GM12892 (cell line): ENCODE data around the gene ASGR2.

ENCODE experiments used
- POLR2A ChIP-seq: IDR thresholded peaks from 2 replicates; pipeline ENCODE4 v1.6.1; 2011; ENCODE audit warnings: low read depth, low read length, control low read depth
- POLR2AphosphoS5 ChIP-seq: IDR thresholded peaks from 2 replicates; pipeline ENCODE4 v1.6.1; 2011; ENCODE audit warnings: low read depth, low read length, control low read depth
- TAF1 ChIP-seq: IDR thresholded peaks from 2 replicates; pipeline ENCODE4 v1.6.1; 2011; ENCODE audit warnings: low read depth, mild to moderate bottlenecking, control low read depth, low read length, borderline replicate concordance

DNA sequence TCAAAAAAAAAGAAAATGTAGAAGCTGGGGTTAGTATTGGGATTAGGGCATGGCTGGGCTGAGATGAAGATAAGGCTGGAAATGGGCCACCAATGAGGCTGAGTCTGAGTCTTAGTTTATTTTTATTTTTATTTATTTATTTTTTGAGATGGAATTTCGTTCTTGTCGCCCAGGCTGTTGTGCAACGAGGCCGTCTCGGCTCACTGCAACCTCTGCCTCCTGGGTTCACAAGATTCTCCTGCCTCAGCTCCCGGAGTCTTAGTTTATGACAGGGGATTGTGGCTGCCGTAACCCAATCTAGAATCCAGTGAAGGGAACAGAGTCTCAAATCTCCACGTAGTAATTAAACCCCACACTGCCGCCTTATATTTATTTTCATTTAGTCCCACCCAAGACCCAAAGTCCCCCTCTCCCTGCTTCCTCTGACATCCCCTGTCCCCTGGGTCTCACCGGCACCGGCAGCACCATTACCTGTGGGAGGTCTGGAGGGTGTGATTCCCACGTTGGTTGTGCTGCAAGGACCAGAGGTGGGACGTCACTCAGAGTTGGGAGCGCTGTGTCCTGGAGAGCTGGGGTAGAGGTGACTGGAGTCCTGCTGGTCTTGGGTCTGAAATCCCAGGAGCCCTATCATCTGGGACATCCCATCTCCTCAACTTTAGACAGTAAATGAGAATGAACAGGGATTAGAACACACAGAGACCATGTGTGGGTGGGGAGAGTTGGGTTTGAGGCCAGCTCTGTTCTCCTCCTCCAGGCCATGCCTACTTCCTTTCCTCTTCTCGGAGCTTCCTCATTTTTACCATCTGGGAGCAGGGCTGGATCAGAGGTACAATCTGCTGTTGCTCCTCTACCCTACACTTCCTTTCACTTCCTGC lies 34.8 kb downstream of the ASGR2 start, which contains the start of gene CLEC10A:
- TF ChIP-seq POLR2AphosphoS5 (no peak), POLR2A (no peak), TAF1 (no peak)
